ENCODE data around the gene FADS6.

The FADS6 gene

GRCh38 chr17:74830861-74831260, 62.6 kb downstream of the FADS6 start:
- no peak for TF ChIP-seq ZFX (IDR thresholded peaks at IDR 0.05; ENCODE audit: borderline replicate concordance)
- TF ChIP-seq, protein P1, sequence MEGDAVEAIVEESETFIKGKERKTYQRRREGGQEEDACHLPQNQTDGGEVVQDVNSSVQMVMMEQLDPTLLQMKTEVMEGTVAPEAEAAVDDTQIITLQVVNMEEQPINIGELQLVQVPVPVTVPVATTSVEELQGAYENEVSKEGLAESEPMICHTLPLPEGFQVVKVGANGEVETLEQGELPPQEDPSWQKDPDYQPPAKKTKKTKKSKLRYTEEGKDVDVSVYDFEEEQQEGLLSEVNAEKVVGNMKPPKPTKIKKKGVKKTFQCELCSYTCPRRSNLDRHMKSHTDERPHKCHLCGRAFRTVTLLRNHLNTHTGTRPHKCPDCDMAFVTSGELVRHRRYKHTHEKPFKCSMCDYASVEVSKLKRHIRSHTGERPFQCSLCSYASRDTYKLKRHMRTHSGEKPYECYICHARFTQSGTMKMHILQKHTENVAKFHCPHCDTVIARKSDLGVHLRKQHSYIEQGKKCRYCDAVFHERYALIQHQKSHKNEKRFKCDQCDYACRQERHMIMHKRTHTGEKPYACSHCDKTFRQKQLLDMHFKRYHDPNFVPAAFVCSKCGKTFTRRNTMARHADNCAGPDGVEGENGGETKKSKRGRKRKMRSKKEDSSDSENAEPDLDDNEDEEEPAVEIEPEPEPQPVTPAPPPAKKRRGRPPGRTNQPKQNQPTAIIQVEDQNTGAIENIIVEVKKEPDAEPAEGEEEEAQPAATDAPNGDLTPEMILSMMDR (IDR thresholded peaks at IDR 0.05), result no peak
- H3K27ac ChIP-seq, result no peak overlapping the region

DNA sequence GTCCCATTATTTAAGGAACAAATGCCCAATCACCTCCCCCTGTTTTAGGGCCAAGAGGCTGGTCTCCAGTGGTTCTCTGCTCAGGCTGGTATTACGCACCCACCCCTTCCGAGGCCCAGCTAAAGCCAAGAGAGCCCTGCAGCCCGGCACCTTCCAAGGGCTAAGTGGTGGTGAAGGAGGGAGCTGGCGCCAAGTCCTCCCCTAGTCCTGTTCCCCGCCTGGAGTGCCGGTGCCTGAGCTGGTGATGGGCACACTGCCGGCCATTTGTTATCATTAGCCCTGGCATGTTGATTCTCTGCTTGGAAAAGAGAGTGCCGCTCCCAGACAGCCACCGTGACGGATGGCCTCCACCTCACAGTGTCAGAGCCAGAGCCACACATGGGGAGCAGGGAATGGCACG, 65.6 kb downstream of the FADS6 start:
- TF ChIP-seq, protein P1 (IDR thresholded peaks at IDR 0.05), result no peak
- TF ChIP-seq ZFX (IDR thresholded peaks at IDR 0.05; ENCODE audit: borderline replicate concordance), result no peak
- no peak overlapping the region for H3K27ac ChIP-seq
